CD4-positive, alpha-beta T cell treated with Interleukin-12 subunit alpha and Interleukin-12 subunit beta, for 1 hour (primary cell): ENCODE measurements around the gene PPM1L.
A peak's percentile ranks its signal among the peaks of the same experiment; 100 is the strongest.
"Not testable (repeated sequence)": the region's sequence is repeated elsewhere in the genome, so short reads cannot be mapped to it uniquely, and the experiment has no call there.

Source experiments
- DNase-seq: peaks from one replicate; pipeline ENCODE4 v3.0.0-alpha.2; 2020

The PPM1L gene

DNA sequence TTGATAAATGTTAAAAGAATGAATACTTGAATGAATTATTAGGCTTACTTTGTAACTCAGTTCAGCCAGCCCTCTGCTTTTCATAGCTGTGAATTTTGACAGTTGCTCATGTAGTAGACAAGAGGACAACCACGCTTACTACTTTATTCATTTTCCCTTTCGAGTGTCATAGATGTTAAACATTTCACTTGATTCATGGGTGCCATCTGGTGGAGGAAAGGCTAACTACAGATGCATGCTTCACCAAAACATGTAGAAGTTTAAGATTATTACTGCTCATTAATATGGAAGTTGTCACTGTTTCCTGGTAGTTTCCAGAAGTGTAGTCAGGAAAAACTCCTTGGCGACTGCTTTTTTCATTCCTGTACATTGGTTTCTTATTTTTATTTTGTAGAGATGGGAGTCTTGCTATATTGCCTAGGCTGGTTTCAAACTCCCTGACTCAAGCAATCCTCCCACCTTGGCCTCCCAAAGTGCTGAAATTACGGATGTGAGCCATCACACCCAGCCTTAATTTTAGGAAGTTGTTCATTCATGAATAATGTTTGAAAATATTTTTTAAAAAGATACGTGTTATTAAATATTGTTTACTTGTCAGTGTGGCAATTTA, 186.0 kb downstream of the PPM1L start:
- DNase-seq = peak; percentile 70

DNA sequence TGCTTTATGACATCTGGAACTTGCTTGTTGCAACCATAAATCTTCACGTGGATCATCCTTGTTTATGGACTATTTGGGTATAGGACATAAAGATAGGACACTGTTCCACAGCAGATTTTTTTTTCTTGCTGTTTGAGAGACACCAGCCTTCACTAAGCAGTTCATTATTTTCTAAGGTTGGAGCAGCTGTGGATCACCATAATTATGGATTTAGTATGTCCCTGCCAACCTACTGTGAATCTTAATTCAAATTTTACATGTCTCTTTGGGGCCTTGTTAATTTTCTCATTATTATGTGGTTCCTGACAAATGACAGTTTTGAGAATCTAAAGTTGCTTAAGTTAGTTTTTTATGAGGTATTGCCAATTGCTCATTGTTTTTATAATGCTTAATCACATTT, 188.0 kb downstream of the PPM1L start:
- no peak for DNase-seq

DNA sequence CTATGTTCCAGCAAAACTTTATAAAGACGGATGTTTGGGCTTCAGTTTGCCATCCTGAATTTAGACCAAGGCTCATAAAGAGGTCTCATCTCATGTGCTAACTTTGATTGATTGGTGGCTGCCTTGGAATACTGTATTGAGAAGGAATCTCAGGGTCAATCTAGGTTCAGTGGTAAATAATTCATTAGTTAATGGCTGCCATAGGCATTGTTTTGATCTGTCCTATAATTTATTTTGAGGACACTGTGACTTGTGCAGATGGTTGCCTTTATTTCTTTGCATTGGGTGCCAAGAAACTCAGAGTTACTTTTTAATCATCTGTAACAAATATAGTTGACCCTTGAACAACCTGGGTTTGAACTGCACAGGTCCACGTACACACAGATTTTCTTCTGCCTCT, 189.3 kb downstream of the PPM1L start:
- DNase-seq = no peak

DNA sequence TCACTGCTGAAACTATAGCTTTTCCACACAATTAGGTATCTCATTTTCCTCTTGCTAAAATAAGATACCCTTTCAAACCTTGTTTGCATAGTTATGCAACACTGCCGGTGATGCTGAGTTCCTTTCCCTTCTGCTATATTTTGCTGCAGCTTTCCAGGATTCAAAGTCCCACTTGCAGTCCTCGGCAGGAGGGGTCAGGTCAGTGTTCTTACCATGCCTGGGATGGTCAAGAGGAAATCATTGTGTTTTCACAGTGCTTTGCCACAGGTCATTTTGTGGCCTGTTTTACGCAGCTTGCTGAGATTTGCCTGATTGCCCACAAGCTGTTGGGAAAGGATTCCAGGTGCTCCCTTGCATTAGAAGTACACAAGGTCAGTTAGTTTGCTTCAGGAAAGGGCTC, 192.2 kb downstream of the PPM1L start:
- no peak for DNase-seq

DNA sequence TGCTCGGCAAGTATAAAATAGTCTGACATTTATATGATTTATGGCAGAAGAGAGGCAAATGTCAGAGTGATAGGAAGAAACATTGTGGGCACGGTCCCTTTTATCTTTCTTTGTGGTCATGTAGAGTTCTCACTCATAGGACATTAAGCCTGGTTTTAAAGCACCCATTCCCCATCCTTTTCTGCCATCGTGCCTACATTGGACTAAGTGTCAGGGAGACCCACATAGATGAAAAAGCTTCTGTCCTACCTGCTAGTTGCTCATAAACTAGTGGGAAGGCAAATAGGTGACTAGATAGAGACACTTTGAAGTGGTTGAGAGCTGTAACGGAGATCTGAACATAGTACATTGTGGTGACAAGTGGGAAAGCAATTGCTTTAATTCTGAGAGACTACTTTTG, 193.4 kb downstream of the PPM1L start:
- peak; percentile 1 for DNase-seq

DNA sequence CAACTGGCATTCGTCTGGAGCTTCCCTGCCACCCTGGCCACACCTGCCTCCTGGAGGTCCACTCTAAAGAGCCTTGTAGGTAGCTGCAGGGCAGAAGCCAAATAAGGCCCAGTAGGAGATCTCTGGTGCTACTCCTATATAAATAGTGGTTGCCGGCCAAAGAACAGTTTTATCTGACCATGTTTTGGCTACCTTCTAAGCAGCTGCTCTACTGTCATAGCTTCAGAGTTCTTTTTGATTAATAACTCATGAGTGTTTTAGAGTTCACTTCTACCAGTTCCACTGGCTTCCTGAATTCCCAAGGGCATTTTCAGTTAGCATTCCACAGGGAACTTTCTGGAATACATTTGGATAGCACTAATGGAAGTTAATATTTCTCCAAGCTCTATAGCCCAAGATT, 194.5 kb downstream of the PPM1L start:
- no peak for DNase-seq

DNA sequence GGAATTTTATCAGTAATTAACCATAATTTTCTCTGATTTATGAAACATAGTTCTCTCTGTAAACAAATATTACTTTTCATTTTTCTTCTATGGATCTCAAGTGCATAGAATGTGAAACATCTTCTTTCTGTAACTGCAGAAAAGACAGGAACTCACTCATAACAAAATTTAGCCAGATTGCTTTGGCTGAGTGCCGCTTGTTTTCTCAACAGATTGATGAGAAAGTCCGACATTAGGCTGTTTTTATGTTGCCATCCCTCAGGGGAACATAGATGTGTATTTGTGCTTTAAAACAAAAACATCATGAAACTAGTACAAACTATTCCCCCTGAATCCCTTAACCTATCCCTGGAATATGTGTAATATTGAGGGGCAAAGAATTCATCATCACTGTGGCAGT, 194.9 kb downstream of the PPM1L start:
- no peak for DNase-seq

DNA sequence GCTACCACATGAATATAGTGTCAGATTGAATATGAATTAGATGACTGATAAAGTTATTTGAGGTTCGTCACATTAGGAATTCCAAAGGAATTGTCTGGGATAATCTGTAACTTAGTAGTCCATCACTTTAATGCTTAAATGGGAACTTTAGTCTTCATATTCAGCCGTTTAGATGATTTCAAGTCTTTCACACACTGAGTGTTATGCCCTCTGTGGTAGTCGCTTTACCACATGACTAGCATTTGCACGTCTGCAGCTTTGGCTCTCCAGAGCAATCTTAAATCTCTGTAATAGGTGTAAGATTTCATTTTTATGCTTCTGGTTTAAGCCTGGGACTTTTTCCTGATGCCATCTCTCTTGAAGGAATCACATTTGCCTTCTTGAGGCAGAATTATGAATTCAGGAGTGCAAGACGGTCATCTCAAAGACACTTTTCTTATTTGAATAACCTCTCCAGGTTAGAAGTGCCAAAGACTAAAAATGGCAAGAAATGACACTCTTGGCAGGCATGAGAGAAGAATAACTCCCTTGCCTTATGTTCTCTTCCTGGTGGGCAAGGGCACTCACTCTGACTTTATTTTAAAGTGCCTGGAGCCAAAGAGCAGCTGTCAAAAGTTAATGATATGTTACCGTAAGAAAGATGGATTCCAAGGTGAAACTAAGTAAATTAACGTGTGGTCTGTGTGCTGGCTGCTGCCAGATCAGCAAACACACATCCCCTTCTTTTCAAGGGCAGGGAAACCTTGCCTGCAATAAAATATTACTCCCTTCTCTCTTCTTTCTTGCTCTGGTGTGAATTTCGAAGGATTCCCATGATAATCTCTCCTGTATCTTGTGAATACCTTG, 195.8 kb downstream of the PPM1L start:
- DNase-seq = no peak

DNA sequence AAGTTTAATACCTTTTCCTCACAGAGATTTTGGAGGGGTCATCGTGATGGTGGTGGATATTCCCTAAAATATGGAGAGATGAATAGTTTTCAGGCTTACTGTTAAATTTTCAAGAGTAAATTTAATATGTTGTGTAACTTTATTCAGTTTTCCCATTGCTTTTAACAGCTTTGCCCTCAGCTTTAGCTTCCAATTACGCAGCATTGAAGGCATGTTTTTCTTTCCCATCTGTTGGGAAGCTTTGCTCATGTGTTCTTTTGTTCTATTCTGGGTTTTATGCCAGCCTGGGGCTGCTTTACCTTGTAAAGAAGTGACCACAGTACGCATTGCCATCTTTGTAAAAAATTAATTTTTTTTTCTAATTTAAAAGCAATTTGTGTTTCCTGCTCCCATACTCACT, 197.7 kb downstream of the PPM1L start:
- no peak for DNase-seq

DNA sequence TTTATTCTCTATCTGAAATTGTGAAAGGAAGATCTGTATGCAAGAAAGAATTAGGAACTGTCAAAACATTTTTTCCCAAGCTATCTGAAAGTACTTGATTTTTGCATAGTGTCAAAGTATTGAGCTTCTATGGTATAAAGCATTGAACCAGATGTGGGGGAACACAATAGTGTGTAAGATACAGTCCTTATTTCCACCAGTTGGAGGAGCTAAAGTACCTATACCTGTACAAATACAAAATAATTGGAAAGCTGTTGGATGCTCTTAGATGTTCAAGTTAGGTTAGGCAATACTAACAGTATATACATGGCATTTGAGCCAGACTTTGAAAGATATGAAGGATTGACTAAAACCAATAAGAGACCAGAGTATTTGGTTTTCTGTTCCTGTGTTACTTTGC, 200.8 kb downstream of the PPM1L start:
- no peak for DNase-seq

DNA sequence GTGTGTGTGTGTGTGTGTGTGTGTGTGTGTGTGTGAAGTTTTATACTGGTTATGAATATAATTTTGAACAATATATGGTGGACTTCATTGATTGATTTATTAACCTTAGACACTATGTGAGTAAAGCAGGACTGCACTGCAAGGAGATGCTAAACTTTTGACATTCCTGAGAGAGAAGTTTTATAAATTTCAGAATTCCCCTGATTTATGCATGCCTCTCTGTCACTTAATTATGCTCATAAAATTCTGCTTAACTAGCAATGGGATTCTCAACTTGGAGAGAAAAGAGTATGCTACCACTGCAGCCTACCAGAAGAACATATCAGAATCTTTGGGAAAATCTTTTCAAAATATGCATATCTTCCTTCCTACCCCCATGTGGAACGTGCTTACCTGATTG, 204.5 kb downstream of the PPM1L start:
- no peak for DNase-seq

DNA sequence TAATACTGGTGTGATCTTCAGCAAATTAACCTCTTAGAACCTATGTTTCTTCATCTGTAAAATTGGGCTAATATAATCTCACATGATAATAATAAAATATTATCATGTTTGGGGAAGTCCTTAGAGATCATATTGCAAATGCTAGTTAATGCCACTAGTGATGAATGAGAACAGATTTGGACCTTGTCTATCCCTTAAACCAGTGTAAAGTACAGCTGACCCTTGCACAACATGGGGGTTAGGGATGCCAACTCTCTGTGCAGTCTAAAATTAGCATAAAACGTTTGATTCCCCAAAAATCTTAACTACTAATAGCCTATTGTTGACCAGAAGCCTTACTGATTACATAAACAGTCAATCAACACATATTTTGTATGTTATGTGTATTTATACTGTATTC, 207.9 kb downstream of the PPM1L start:
- DNase-seq = no peak

DNA sequence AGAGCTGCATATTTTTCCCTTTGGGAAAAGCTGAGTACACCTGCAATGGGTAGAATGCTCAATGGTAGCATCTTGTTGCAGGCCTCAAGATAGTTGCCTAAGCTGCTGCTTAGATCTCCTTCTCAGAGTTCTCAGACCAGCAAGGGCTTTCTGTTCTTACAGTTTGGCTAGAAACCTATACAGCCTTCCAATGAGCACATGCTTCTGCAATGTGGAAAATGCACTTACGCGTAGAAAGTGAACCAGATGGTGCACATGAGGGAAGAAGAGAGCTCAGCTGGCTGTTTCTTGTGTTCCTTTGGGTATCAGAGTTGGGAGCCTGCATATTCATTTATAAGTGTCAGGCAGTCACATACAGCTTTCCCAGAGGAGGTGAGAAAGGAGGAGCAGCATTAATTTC, 212.7 kb downstream of the PPM1L start:
- DNase-seq = no peak

DNA sequence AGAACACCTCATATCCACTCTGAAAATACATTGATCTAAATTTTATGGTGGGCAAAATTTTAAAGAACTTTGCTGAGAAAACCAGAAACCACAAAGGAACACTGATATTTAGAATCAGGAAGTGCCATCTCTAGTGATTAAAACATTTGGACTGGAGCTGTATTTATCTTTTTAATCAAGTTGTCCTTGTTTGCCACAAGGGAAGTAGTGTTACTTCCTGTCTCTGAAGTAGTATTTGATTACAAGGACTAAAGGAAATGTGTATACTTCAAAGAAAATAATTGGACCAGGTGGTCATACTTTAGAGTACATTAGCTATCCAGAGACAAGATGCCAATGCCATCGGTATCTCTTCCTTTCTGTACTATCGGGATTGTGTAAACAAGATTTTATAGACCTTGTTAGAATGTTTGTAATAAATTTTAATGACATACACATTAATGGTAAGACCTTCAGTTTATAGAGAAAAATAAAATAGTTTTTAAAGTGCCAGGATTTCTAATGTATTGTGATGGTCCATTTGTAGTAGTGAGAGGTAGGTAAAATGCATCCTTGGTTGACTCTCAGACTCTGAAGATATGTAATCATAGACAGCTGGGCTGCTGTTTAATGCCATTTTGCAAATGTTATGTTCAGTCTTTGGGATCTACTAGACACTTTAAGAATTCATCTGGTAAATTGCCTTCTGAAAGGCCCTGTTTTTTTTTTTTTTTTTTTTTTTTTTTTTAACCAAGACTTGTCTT, 217.2 kb downstream of the PPM1L start:
- DNase-seq = no peak

DNA sequence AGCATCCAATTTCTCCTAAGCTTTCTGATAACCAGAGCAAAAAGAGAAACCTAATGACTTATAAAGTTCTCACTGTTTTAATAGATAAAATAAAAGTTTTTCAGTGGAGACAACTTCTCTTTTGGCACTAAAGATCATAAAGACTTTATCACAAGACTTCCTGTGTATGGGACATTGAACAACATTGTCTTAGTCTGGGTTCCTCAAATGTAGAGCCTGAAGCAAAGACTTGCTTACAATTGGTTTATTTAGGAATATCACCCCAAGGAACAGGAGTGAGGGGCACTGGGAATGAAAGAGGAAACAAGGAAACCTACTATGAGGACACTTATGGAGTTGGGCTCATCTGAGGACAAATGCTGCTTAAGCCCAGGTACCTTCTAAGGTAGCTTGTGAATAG, 221.7 kb downstream of the PPM1L start:
- DNase-seq = no peak

DNA sequence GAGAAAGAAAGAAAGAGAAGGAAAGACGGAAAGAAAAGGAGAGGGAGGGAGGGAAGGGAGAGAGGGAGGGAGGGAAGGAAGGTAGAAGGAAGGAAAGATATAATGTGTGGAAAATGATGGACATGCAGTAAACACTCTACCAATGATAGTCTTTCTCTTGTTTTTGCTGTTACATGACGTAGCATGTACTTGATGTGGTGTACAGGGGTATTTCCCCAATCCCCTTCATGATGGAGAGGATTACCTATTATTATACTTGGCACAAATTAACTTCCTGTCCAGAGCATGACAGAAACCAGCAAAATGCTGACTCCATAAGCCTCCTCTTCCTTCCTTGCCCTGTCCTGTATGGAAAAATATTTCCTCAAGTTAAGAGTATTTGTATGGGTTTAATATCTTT, 224.7 kb downstream of the PPM1L start:
- DNase-seq = no peak

DNA sequence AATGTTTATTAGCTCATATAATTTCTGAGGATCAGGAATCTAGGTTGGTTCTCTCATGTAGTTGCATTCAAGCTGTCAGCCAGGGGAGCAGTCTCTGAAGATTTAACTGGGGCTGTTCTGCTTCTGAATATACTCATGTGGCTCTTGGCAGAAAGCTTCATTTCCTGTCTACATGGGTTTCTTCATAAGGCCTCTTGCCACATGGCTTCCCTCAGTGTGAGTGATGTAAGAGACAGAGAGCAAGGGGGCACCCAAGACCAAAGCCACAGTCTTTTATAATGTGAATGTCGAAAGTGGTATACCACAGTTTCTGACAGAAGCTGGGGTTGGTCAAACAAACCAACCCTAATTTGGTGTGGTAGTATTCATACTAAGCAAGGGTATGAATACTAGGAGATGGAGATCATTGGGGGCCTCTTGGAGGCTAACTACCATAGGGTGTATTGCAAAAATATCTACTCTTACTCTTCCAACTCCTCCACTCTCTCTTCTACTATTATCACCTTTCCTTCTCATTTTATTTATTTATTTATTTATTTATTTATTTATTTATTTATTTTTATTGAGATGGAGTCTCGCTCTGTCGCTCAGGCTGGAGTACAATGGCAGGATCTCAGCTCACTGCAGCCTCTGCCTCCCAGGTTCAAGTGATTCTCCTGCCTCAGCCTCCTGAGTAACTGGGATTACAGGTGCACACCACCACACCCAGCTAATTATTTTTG, 225.3 kb downstream of the PPM1L start:
- peak; percentile 13 for DNase-seq

DNA sequence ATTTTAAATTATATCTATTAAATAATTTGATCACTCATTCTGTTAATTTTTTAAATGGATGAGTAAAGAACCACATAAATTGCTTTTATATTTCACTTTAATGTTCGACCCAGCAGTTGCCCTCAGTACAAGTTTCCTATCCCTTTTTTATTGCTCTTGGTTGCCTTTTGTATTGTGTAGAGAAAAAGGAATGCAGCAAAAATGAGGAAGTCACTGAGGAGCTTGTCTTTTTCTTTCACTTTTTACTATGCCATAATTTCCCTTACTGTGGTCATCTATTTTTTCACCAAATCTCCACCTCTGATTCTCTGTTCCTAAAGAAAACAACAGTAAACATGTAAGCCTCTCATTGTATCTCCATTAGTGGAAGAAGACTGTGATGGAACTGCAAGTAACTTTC, 226.5 kb downstream of the PPM1L start:
- DNase-seq = no peak

DNA sequence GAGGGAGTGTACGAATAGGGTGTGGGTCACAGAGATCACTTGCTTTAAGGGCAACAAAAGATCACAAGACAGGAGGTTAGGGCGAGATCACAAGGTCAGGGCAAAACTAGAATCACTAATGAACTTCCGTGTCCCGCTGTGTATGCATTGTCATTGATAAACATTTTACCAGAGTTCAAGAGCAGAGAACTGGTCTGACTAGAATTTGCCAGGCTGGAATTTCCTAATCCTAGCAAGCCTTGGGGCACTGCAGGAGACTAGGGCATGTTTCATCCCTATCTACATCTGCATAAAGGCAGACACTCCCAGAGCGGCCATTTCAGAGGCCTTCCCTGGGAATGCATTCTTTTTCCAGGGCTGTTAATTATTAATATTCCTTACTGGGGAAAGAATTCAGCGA, 227.9 kb downstream of the PPM1L start:
- not testable (repeated sequence) for DNase-seq

DNA sequence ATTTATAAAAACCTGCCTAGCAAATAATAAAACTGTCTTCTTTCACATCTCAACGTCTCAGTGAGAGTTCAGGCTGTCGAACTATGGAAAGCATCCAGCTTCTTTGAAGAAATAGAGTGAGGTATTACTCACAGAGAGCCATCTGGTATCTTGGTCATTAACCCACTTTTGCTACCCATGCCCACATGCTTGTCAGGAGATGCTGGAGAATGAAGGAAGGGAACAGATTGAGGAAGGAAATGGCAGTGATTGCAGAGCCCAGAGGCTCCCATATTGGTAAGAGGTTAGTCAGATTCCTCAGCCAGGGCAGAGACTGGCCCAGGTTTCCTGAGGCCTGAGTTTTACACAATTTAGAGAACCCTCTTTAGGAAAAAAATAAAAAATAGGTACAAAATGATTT, 230.0 kb downstream of the PPM1L start:
- no peak for DNase-seq

DNA sequence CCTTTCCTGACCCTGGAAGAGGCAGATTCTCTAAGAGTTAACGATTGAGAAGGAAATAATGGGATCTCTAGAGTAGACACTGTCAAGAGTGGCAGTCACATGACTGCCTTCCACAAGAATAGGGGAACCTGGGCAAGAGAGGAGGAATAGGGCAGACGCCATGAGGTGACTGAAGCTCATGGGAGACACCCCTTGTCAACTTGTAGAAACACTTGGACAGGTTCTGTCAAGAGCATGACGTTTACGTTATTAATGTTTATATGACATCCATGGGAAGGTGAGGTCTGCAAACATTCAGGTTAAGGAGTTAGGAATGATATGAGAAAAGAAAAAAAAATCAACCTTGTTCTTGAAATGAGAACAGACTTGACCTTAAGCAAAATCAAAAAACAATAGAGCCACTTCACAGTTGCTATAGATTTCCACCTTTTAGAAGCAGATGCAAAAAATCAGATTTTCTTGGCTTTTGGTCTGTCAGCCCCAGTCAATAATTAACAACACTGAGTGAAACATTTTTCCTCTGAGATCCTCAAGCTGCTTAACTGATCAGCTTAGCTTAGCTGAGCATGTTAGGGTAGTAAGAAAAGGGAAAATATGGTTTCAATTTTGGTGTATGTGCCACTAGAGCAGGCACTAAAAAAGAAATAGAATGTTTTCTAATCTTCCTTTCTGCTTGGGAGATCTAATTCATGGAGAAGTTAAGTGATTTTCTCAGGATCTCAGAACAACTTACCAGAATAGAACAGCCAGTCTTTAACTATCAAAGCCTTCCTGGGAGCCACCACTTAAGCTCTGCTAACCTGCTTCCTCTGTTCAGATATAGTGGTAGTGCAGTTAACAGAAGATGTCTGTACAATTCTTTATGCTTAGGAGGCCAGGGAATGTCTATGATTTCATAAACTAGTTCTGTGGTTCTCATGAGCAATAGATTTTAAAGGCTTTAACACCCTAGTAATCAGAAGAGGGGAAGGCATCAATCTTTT, 232.2 kb downstream of the PPM1L start:
- DNase-seq = no peak

DNA sequence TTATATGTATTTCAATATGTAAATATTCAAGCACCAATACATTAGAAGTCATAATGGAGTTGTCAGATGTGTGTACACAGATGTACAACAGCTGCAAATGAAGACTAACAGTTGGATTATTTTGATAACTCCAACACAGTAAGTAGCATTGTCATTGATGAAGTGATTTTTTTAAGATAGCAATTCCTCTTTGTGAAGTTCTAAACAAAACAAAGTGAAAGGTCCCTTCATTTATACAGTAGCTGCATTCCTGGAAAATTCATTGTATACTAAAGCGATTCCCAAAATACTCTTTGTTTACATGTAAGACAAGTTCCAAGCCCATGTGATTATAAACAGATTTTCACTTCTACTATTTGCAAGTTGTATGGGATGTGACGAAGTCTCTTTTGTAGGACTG, 234.4 kb downstream of the PPM1L start:
- DNase-seq = no peak
